Measurements from ENCODE around the gene KLHDC7A.

DNA sequence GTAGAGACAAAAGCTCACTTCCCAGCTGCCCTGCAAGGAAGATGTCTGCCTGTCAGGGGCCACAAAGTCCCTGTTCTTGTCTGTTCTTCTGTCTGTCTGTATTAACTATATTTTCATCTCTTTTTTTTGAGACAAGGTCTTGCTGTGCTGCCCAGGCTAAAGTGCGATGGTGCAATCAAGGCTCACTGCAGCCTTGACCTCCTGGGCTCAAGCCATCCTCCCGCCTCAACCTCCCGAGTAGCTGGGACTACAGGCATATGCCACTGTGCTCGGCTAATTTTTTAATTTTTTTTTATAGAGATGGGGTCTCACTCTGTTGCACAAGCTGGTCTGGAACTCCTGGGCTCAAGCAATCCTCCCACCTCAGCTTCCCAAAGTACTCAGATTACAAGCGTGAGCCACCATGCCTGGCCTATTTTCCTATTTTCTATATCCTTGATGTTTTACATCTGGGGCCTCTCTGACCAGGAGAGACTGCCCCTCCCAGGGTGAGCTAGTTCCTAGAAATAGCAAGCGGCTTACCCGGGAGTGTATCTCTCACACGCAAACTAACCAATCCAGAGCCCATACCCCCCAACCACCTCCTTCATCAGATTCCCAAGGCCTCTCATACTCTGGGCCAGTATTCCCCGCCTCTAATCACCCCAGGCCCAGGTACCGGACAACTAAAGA, 5.4 kb upstream of the KLHDC7A start:
- TF ChIP-seq, protein P1, sequence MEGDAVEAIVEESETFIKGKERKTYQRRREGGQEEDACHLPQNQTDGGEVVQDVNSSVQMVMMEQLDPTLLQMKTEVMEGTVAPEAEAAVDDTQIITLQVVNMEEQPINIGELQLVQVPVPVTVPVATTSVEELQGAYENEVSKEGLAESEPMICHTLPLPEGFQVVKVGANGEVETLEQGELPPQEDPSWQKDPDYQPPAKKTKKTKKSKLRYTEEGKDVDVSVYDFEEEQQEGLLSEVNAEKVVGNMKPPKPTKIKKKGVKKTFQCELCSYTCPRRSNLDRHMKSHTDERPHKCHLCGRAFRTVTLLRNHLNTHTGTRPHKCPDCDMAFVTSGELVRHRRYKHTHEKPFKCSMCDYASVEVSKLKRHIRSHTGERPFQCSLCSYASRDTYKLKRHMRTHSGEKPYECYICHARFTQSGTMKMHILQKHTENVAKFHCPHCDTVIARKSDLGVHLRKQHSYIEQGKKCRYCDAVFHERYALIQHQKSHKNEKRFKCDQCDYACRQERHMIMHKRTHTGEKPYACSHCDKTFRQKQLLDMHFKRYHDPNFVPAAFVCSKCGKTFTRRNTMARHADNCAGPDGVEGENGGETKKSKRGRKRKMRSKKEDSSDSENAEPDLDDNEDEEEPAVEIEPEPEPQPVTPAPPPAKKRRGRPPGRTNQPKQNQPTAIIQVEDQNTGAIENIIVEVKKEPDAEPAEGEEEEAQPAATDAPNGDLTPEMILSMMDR (IDR thresholded peaks at IDR 0.05): no peak
- no peak for TF ChIP-seq POLR2A (IDR thresholded peaks at IDR 0.05)
